ENCODE results near the gene CPNE7. TPM values are rescaled to one million over a fixed set of nuclear protein-coding genes. Genes with fewer than 3 reads are reported as not detected.

The CPNE7 gene
- polyA plus RNA-seq, 3 donors: 2.0 to 3.4 (median 3.0) TPM

- no peak for DNase-seq (ENCODE audit: low read depth in 3 of 3, low spot score in 2 of 3)
These were observed 69.6 kb downstream of the CPNE7 start for GRCh38 chr16:89645122-89645521.

GRCh38 chr16:89646270-89646669 lies 70.7 kb downstream of the CPNE7 start:
- no peak for DNase-seq (ENCODE audit: low read depth in 3 of 3, low spot score in 2 of 3)

Other genes starting within 250 kb of the CPNE7 start
- 10 to 100 TPM; 84.3 to 86.5 (median 86.3) TPM for gene ANKRD11, start 85.2 kb upstream of the CPNE7 start, polyA plus RNA-seq (ENCODE audit: insufficient read length in 3 of 3)
- 10 to 100 TPM; 84.2 to 86.8 (median 85.9) TPM for gene SPG7, start 67.4 kb upstream of the CPNE7 start, polyA plus RNA-seq (ENCODE audit: insufficient read length in 3 of 3)
- gene RPL13, start 15.1 kb upstream of the CPNE7 start, polyA plus RNA-seq (ENCODE audit: insufficient read length in 3 of 3): 1,000 to 10,000 TPM; 1,526 to 1,773 (median 1,604) TPM
- 10 to 100 TPM; 18.0 to 42.6 (median 37.3) TPM for gene DPEP1, start 37.9 kb downstream of the CPNE7 start, polyA plus RNA-seq (ENCODE audit: insufficient read length in 3 of 3)
- gene CHMP1A, start 82.0 kb downstream of the CPNE7 start, polyA plus RNA-seq (ENCODE audit: insufficient read length in 3 of 3): 10 to 100 TPM; 62.0 to 74.0 (median 70.2) TPM
- gene SPATA33, start 82.1 kb downstream of the CPNE7 start, polyA plus RNA-seq (ENCODE audit: insufficient read length in 3 of 3): 10 to 100 TPM; 11.3 to 15.1 (median 14.6) TPM
- 10 to 100 TPM; 79.6 to 97.3 (median 83.1) TPM for gene CDK10, start 110.9 kb downstream of the CPNE7 start, polyA plus RNA-seq (ENCODE audit: insufficient read length in 3 of 3)
- gene SPATA2L, start 125.9 kb downstream of the CPNE7 start, polyA plus RNA-seq (ENCODE audit: insufficient read length in 3 of 3): 1 to 10 TPM; 4.7 to 5.7 (median 5.6) TPM
- 1 to 10 TPM; 7.5 to 9.3 (median 9.2) TPM for gene VPS9D1, start 145.1 kb downstream of the CPNE7 start, polyA plus RNA-seq (ENCODE audit: insufficient read length in 3 of 3)
- 10 to 100 TPM; 19.0 to 22.6 (median 20.2) TPM for gene ZNF276, start 145.8 kb downstream of the CPNE7 start, polyA plus RNA-seq (ENCODE audit: insufficient read length in 3 of 3)
- gene FANCA, start 240.9 kb downstream of the CPNE7 start, polyA plus RNA-seq (ENCODE audit: insufficient read length in 3 of 3): 10 to 100 TPM; 17.7 to 19.9 (median 18.7) TPM